Heart left ventricle (tissue), 16 donors: ENCODE measurements around the gene GLE1. TPM values are rescaled to one million over a fixed set of nuclear protein-coding genes. Genes with fewer than 3 reads are reported as not detected.

ENCODE experiments used
- ATAC-seq, 4 donors: fragments of 200-7000 bp; cut with Tn5 transposase; one replicate each; pipeline ENCODE4 v1.9.1; 2020 to 2022; ENCODE audit warnings: moderate library complexity in 4 of 4, mild to moderate bottlenecking in 3 of 4, moderate number of reproducible peaks in 1 of 4
- DNase-seq, 5 donors: peaks; one replicate each; pipeline ENCODE4 v3.0.0-alpha.2; 2020
- H3K27ac ChIP-seq, 12 donors: fragments of 200-600 bp; sonication (generic) in 4 of 12; one replicate each; pipeline versions ENCODE4 v1.5.0 to v1.8.0; 2016 to 2022; ENCODE audit warnings: mild to moderate bottlenecking in 2 of 12
- H3K27me3 ChIP-seq, 9 donors: fragments of 200-600 bp; sonication (generic) in 2 of 9; one replicate each; pipeline versions ENCODE4 v1.5.1 to v1.8.0; 2016 to 2022; ENCODE audit warnings: mild to moderate bottlenecking in 3 of 9
- H3K36me3 ChIP-seq, 9 donors: fragments of 200-600 bp; sonication (generic) in 2 of 9; one replicate each; pipeline versions ENCODE4 v1.5.0 to v1.8.0; 2018 to 2022; ENCODE audit warnings: mild to moderate bottlenecking in 2 of 9
- H3K4me1 ChIP-seq, 12 donors: fragments of 200-600 bp; sonication (generic) in 4 of 12; one replicate each; pipeline versions ENCODE4 v1.5.0 to v1.8.0; 2016 to 2022; ENCODE audit warnings: mild to moderate bottlenecking in 3 of 12
- H3K4me3 ChIP-seq, 12 donors: fragments of 200-600 bp; sonication (generic) in 4 of 12; one replicate each; pipeline versions ENCODE4 v1.5.0 to v1.8.0; 2017 to 2022; ENCODE audit warnings: mild to moderate bottlenecking in 9 of 12, moderate library complexity in 4 of 12
- H3K9me3 ChIP-seq, 12 donors: fragments of 200-600 bp; sonication (generic) in 4 of 12; one replicate each; pipeline versions ENCODE4 v1.5.0 to v1.8.0; 2016 to 2022; ENCODE audit warnings: mild to moderate bottlenecking in 1 of 12
- POLR2A ChIP-seq, 2 donors: fragments of 450-650 bp; IDR thresholded peaks; one replicate each; pipeline ENCODE4 v1.6.1; 2017; ENCODE audit warnings: antibody characterized with exemption in 2 of 2, mild to moderate bottlenecking in 2 of 2, moderate library complexity in 2 of 2
- WGBS, 4 donors: extraction: QIAGEN DNeasy Blood & Tissue Kit in 2 of 4; methylation state at CpG; one replicate each; pipeline versions ENCODE4 v1.1.5 to v1.1.7; 2013 to 2018; 5-methylcytosine and 5-hydroxymethylcytosine counted together
- intact Hi-C, 10 donors: fragments of 100-400 bp; cut with DNase I; formaldehyde crosslinking; loops; one replicate each; pipeline versions ENCODE4 v1.11.1 to v1.14.2; 2022
- polyA plus RNA-seq, 2 donors: library from polyadenylated mRNA; stranded (reverse); fragments of 200-250 nt; gene quantifications; one replicate each; pipeline ENCODE4 v1.2.3, GENCODE V29; 2013
- total RNA-seq, 9 donors: library from RNA; depleted of rRNA in 2 of 9; stranded (reverse); fragments of >200 nt in 2 of 9; fragmentation: NEBNext Ultra II Directional in 3 of 9; extraction: Animal tissue kit (Norgen Biotek cat#: 25700) in 3 of 9; gene quantifications; one replicate each; pipeline versions ENCODE4 v1.1.0 to v1.2.4, GENCODE V29; 2016 to 2023
- TF ChIP-seq, protein P1 (sequence below), 12 donors: fragments of 200-600 bp; sonication (generic) in 4 of 12; IDR thresholded peaks; one replicate each; pipeline versions ENCODE4 v1.5.0 to v1.8.0; 2018 to 2022; ENCODE audit warnings: antibody characterized with exemption in 12 of 12, mild to moderate bottlenecking in 5 of 12
- donor health status: ischemic (EF 13 %, LVEDD 7.1; RV severe dilation, severe dysfunction).
- donor health status: healthy with polysubstance abuse.
- donor health status: DM: no; HTN: yes; CAD: no.
- donor health status: DM: no; HTN: no; CAD: no.
- donor health status: ischemic (EF 25% LVEDD 6.9; RV normal size, moderate dysfunction).
- donor health status: ischemic (EF 25% LVEDD 5.7; RV mildly dilated, moderate dysfunction).
- donor health status: healthy.
- donor health status: DM: yes; HTN: yes; CAD: no.
- donor health status: ischemic (EF 35%, LVEDD 5.7; RV mildly dilated, moderate dysfunction).
- donor health status: nonischemic (EF 11% LVEDD 7.7; RV severe dilation, severe dysfunction).
- donor health status: DM: yes; HTN: yes; CAD: no.
- donor health status: PGD.
- donor health status: ischemic (EF 29% LVEDD 5.4; RV normal size, mild dysfunction).
- donor health status: nonischemic (EF 23%, LVEDD 6.1; RV moderate dilation, normal function).

The GLE1 gene
- total and polyA plus RNA-seq, 11 donors: 7.5 to 23.5 (median 19.9) TPM

DNA sequence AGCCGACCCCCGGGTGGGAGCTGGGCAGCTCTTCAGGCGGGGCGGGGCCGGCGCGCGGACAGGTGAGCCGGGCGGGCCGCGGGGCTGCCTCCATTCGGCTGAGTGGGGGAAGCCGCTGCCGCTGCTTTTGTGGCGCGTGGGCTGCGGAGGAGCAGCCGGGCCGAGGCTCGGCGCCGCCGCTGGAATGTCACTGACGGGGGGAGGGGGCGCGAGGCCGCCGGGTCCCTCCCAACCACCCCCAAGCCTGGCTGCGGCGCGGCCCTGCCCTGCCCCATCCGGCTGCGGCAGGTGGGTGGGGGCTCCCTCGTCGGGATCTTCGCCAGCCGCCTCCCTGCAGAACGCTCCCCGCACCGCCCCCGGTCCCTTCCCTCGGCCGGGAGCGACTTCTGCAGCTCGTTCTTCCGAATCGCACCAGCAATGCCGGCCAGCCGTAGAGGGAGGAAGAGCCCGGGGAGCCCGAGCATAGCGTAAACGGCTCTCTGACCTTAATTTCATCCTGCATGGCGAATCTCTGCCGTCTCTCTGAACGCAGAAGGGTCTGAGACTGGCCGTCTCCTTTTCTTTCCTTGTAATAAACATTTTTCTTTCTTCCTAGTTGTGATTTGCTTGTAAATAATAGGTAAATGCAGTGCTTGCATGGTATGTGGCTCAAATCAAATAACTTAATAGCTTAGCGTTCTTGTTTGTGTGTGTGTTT, 48.4 kb downstream of the GLE1 start:
- peaks cover 18 to 75% (median 63%) of the 10 kb centered on the region in 12 donors for H3K4me1 ChIP-seq
- ATAC-seq (peak in 3 of 4 donors; percentile 23 to 44 (median 35)), DNase-seq (peak; percentile 56 to 83 (median 73))
- TF ChIP-seq POLR2A (IDR thresholded peaks at IDR 0.05): peak in 1 of 2 donors; percentile 20
- TF ChIP-seq, protein P1, sequence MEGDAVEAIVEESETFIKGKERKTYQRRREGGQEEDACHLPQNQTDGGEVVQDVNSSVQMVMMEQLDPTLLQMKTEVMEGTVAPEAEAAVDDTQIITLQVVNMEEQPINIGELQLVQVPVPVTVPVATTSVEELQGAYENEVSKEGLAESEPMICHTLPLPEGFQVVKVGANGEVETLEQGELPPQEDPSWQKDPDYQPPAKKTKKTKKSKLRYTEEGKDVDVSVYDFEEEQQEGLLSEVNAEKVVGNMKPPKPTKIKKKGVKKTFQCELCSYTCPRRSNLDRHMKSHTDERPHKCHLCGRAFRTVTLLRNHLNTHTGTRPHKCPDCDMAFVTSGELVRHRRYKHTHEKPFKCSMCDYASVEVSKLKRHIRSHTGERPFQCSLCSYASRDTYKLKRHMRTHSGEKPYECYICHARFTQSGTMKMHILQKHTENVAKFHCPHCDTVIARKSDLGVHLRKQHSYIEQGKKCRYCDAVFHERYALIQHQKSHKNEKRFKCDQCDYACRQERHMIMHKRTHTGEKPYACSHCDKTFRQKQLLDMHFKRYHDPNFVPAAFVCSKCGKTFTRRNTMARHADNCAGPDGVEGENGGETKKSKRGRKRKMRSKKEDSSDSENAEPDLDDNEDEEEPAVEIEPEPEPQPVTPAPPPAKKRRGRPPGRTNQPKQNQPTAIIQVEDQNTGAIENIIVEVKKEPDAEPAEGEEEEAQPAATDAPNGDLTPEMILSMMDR (IDR thresholded peaks at IDR 0.05): no peak
- peak overlapping the region; percentile 94 to 100 (median 98) for H3K27ac ChIP-seq
- intact Hi-C loops: loop anchor here in 5 of 10 donors (1.0 to 5.0 kb wide), 4 partner anchors 48 to 97 kb away; partner anchors contain the start of genes GLE1 (in 3 of the 5) and ODF2 (in 3 of the 5)
- H3K36me3 ChIP-seq: peaks cover 0 to 6% (median 0%) of the 10 kb centered on the region in 9 donors
- H3K27me3 ChIP-seq: no peaks in the 10 kb centered on the region
- no peaks in the 10 kb centered on the region for H3K9me3 ChIP-seq
- 0 to 1% (median 1%) methylated on average over 21 to 59 of the region's 59 CpGs for WGBS, 4 donors
- H3K4me3 ChIP-seq: peak overlapping the region; percentile 77 to 98 (median 95)

DNA sequence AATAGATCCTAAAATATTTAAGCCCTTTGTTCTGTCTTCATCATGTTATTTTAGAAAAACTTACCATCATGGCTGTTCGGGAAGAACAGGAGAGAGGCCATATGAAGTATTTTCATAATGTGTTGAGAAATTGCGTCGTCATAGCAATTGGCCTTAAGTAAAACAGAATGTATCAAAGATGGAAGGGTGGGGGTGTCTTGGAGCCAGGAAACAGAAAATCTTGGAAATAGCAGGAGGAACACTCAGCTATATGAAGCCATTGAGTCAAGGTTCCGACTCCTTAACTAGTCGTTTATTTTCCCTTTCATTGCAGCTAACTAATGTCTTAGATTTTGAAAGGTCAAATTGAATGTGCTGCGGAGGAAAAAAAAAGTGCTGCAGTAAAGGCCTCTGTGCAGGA, 49.2 kb downstream of the GLE1 start:
- Histone ChIP-seq H3K36me3 (peaks cover 0 to 6% (median 0%) of the 10 kb centered on the region in 9 donors), H3K4me1 (peaks cover 18 to 83% (median 71%) of the 10 kb centered on the region in 12 donors), H3K9me3 (no peaks in the 10 kb centered on the region), H3K27ac (peak overlapping the region; percentile 94 to 100 (median 98)), H3K27me3 (no peaks in the 10 kb centered on the region), H3K4me3 (peak overlapping the region; percentile 77 to 98 (median 95))
- WGBS, 4 donors: 5 to 15% (median 10%) methylated on average over 6 of the region's 6 CpGs
- intact Hi-C loops: loop anchor here in 5 of 10 donors (2.0 to 5.0 kb wide), 3 partner anchors 49 to 96 kb away; partner anchors contain the start of genes GLE1 (in 3 of the 5) and ODF2 (in 2 of the 5)
- DNase-seq: no peak
- no peak for ATAC-seq
- TF ChIP-seq, protein P1 (IDR thresholded peaks at IDR 0.05): no peak
- TF ChIP-seq POLR2A (IDR thresholded peaks at IDR 0.05): no peak

DNA sequence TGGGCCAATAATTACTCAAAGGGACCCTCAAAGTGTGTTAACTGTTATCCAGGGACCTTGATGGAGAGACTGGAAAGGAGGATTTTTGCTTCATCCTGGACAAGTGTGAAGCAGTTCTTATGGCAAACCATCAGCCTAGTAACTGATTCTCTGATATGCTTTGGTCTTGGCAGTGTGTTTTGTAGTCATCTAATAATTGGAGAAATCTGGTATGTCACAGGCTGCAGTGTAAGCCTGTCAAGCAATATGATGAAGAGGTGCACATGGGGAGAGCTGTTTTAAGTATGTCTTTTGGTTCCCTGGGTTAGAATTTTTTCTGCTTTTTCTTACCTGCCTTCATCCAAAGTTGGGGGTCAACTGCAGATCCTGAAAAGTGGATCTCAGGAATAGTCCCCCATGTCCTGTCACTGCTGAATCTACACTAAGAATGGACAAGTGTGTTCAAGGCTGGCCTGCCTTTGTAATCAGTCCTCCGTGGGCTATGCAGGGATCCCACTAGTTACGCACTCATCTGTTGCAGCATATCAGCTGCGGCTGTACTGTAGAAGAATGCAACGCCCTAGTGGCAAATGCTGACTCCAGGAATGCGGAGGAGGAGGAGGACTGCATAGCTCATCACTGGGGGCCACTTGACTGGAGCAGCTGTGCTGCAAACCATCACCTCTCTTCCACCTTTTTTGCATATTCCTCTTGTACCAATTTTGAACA, 49.8 kb downstream of the GLE1 start:
- Histone ChIP-seq H3K9me3 (no peaks in the 10 kb centered on the region), H3K27ac (peak overlapping the region in 11 of 12 donors; percentile 94 to 100 (median 99)), H3K27me3 (no peaks in the 10 kb centered on the region), H3K4me1 (peaks cover 24 to 85% (median 76%) of the 10 kb centered on the region in 12 donors), H3K36me3 (peaks cover 0 to 6% (median 0%) of the 10 kb centered on the region in 9 donors), H3K4me3 (peak overlapping the region; percentile 77 to 98 (median 95))
- ATAC-seq (peak in 3 of 4 donors; percentile 31 to 53 (median 35)), DNase-seq (peak in 4 of 5 donors; percentile 58 to 80 (median 65))
- 6 to 18% (median 11%) methylated on average over 5 of the region's 5 CpGs for WGBS, 4 donors
- intact Hi-C loops: loop anchor here in 4 of 10 donors (5.0 kb wide), 2 partner anchors 52 to 97 kb away; partner anchors contain the start of genes GLE1 (in 2 of the 4) and ODF2 (in 2 of the 4)
- TF ChIP-seq POLR2A (IDR thresholded peaks at IDR 0.05): no peak
- TF ChIP-seq, protein P1 (IDR thresholded peaks at IDR 0.05): peak in 2 of 12 donors; percentile 5 to 10
